ACC112 (cell line): ENCODE data around the gene RABL2B.

ENCODE experiments used
- H2AFZ ChIP-seq: fragments of 200-600 bp; sonication (generic); one replicate; pipeline ENCODE4 v1.6.0; 2017; ENCODE audit warnings: antibody characterized with exemption, low read length; ENCODE audit not compliant: unreplicated experiment
- H3K27ac ChIP-seq: fragments of 200-600 bp; sonication (generic); 2 replicates; pipeline ENCODE4 v1.5.1; 2014; ENCODE audit warnings: low read depth, mild to moderate bottlenecking, antibody characterized with exemption, low read length, moderate library complexity
- H3K27me3 ChIP-seq: fragments of 200-600 bp; sonication (generic); 2 replicates; pipeline ENCODE4 v1.6.1; 2014; ENCODE audit warnings: mild to moderate bottlenecking, antibody characterized with exemption, low read length, moderate library complexity, mixed read lengths; ENCODE audit not compliant: insufficient read depth
- H3K36me3 ChIP-seq: fragments of 200-600 bp; sonication (generic); 2 replicates; pipeline ENCODE4 v1.6.1; 2016; ENCODE audit warnings: mild to moderate bottlenecking, antibody characterized with exemption, low read length, moderate library complexity, mixed read lengths; ENCODE audit not compliant: insufficient read depth
- H3K4me1 ChIP-seq: fragments of 200-600 bp; sonication (generic); one replicate; pipeline ENCODE4 v1.6.1; 2016; ENCODE audit warnings: low read length, mixed read lengths; ENCODE audit not compliant: insufficient read depth, unreplicated experiment, control insufficient read depth
- H3K4me3 ChIP-seq: fragments of 200-600 bp; sonication (generic); 2 replicates; pipeline ENCODE4 v1.5.1; 2014; ENCODE audit warnings: mild to moderate bottlenecking, low read depth, low read length
- H3K79me2 ChIP-seq: fragments of 200-600 bp; sonication (generic); one replicate; pipeline ENCODE4 v1.6.0; 2016; ENCODE audit warnings: low read length; ENCODE audit not compliant: control insufficient read depth, unreplicated experiment, insufficient read depth

RABL2B gene

DNA sequence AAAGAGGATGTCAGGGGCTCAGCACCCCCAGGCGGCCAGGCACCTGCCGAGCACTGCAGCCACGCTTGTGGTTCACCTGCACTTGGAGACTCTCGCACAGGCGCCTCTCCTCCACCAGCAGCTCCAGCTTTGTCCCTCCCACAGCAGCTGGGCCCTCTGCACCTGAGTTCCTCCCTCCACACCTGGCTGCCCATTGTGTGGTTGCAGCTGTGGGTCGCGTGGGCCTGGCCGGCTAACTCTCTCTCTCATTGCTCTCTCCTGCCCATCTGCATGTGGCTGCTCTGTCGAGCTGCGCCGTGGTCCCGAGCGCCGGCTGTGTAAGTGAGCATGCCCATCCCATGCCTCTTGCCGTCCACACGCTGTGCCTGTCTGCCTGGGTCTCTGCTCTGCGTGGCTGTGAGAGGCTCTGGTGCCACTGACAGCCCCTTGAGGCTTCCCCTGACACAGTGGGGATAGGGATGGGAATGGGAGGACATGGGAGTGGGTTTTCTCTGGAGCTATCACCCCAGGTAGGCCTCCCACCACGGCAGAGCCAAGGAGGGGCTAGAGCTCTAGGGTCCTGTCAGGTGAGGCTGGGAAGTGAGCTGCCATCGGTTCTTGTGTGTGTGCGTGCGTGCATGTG lies 53.9 kb downstream of the RABL2B start:
- H3K79me2 ChIP-seq: no peaks in the 10 kb centered on the region
- peaks cover 4% of the 10 kb centered on the region for H3K4me1 ChIP-seq
- no peak overlapping the region for H3K4me3 ChIP-seq
- no peaks in the 10 kb centered on the region for H3K27me3 ChIP-seq
- no peak overlapping the region for H3K27ac ChIP-seq
- H2AFZ ChIP-seq: no peak overlapping the region
- H3K36me3 ChIP-seq: no peaks in the 10 kb centered on the region

GRCh38 chr22:50728523-50728931 lies 54.9 kb downstream of the RABL2B start:
- Histone ChIP-seq H3K36me3 (no peaks in the 10 kb centered on the region), H3K4me3 (no peak overlapping the region), H3K79me2 (no peaks in the 10 kb centered on the region), H3K27ac (no peak overlapping the region), H3K27me3 (no peaks in the 10 kb centered on the region), H2AFZ (no peak overlapping the region), H3K4me1 (peaks cover 4% of the 10 kb centered on the region)

GRCh38 chr22:50727678-50728522 lies 55.5 kb downstream of the RABL2B start:
- H3K27ac ChIP-seq: no peak overlapping the region
- H3K27me3 ChIP-seq: no peaks in the 10 kb centered on the region
- peaks cover 4% of the 10 kb centered on the region for H3K4me1 ChIP-seq
- H3K4me3 ChIP-seq: no peak overlapping the region
- no peaks in the 10 kb centered on the region for H3K36me3 ChIP-seq
- no peak overlapping the region for H2AFZ ChIP-seq
- no peaks in the 10 kb centered on the region for H3K79me2 ChIP-seq

DNA sequence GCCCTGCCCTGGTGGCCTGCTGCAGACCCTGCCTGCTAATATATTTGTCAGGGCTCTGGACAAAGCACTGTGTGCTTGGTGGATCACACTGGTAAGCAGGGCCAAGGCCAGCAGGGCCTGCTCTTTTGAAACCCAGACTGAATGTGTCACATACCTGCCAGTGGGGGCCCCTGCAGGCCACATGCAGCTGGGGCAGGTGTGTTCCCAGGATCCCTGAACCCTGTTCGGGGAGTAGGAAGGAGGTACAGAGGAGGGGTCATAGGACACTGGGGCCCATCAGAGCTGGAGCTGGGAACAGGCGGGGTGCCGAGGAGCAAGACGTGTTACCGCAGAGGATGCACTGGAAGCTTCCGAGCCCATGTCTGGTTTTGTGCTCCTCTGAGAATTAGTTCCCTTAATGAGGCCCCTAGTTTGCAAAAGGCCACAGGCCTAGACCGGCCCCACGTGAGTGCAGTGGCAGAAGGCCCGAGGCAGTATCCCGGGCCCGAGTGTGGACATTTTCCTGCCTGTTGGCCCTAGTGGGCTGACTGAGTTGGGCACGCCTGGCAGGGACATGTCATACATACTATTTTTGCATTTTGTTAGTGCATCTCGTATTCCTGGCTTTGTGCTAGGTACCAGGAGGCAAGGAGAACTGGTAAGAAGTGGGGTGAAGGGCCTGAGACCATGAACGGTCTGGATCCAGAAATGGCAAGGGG lies 56.6 kb downstream of the RABL2B start:
- Histone ChIP-seq H3K27ac (no peak overlapping the region), H3K4me3 (no peak overlapping the region), H3K79me2 (no peaks in the 10 kb centered on the region), H3K36me3 (no peaks in the 10 kb centered on the region), H2AFZ (no peak overlapping the region), H3K27me3 (no peaks in the 10 kb centered on the region), H3K4me1 (peaks cover 2% of the 10 kb centered on the region)

GRCh38 chr22:50725597-50725996 lies 57.8 kb downstream of the RABL2B start:
- H3K27me3 ChIP-seq: peaks cover 6% of the 10 kb centered on the region; the same call in 1 of the 2 replicates
- no peaks in the 10 kb centered on the region for H3K36me3 ChIP-seq
- no peak overlapping the region for H3K4me3 ChIP-seq
- H3K79me2 ChIP-seq: no peaks in the 10 kb centered on the region
- no peaks in the 10 kb centered on the region for H3K4me1 ChIP-seq
- no peak overlapping the region for H2AFZ ChIP-seq
- no peak overlapping the region for H3K27ac ChIP-seq

GRCh38 chr22:50724616-50725015 lies 58.8 kb downstream of the RABL2B start:
- H3K27me3 ChIP-seq: peaks cover 6% of the 10 kb centered on the region; the same call in 1 of the 2 replicates
- H3K4me3 ChIP-seq: no peak overlapping the region
- no peaks in the 10 kb centered on the region for H3K36me3 ChIP-seq
- no peak overlapping the region for H3K27ac ChIP-seq
- H2AFZ ChIP-seq: no peak overlapping the region
- H3K79me2 ChIP-seq: no peaks in the 10 kb centered on the region
- H3K4me1 ChIP-seq: no peaks in the 10 kb centered on the region

DNA sequence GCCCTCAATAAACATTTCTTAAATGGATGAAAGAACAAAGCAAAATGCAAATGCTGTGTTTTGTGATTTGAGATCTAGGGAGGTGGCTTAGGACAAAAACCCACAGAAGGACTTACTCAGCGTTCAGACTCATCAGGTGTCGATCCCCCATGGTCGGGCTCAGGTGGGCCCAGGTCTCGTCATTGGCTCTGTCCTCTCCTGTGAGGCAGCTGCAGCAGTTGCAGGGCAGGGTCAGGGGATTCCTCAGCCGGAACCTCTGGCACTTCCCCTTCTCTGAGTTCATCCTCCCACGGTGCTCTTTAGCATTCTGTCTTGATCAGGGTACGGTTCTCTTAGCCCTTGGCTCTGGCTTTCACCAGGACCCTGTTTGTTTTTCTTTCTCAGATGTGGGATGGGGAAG lies 59.4 kb downstream of the RABL2B start:
- peaks cover 6% of the 10 kb centered on the region; the same call in 1 of the 2 replicates for H3K27me3 ChIP-seq
- no peak overlapping the region for H3K27ac ChIP-seq
- H3K36me3 ChIP-seq: no peaks in the 10 kb centered on the region
- H3K4me3 ChIP-seq: no peak overlapping the region
- H3K79me2 ChIP-seq: no peaks in the 10 kb centered on the region
- H2AFZ ChIP-seq: no peak overlapping the region
- H3K4me1 ChIP-seq: no peaks in the 10 kb centered on the region

- H3K79me2 ChIP-seq: no peaks in the 10 kb centered on the region
- H3K27ac ChIP-seq: no peak overlapping the region
- H3K4me1 ChIP-seq: no peaks in the 10 kb centered on the region
- peaks cover 6% of the 10 kb centered on the region; the same call in 1 of the 2 replicates for H3K27me3 ChIP-seq
- no peak overlapping the region for H3K4me3 ChIP-seq
- no peak overlapping the region for H2AFZ ChIP-seq
- H3K36me3 ChIP-seq: no peaks in the 10 kb centered on the region
Measured at GRCh38 chr22:50722716-50723428, 60.6 kb downstream of the RABL2B start.

DNA sequence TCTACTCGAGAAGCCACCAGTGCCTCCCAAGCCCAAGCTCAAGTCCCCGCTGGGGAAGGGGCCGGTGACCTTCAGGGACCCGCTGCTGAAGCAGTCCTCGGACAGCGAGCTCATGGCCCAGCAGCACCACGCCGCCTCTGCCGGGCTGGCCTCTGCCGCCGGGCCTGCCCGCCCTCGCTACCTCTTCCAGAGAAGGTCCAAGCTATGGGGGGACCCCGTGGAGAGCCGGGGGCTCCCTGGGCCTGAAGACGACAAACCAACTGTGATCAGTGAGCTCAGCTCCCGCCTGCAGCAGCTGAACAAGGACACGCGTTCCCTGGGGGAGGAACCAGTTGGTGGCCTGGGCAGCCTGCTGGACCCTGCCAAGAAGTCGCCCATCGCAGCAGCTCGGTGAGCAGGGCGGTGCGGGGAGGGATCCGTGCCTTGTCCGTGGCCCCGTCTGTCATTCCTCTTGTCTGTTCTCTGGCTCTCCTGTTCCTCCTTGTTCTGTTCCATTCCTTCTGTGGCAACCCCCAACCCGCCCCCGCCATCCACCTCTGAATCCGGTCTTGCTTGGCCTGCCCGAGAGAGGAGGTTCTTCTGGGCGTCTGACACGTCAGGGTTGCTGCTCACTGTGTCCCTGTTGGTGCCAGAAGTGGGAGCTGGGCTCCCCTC lies 61.3 kb downstream of the RABL2B start:
- Histone ChIP-seq H3K4me1 (no peaks in the 10 kb centered on the region), H3K27ac (no peak overlapping the region), H3K36me3 (no peaks in the 10 kb centered on the region), H3K79me2 (no peaks in the 10 kb centered on the region), H3K4me3 (no peak overlapping the region), H2AFZ (no peak overlapping the region), H3K27me3 (peaks cover 6% of the 10 kb centered on the region; the same call in 1 of the 2 replicates)
